ENCODE data around the gene CYSTM1. TPM values are rescaled to one million over a fixed set of nuclear protein-coding genes. Genes with fewer than 3 reads are reported as not detected.

The CYSTM1 gene
- 1,291 and 1,411 TPM in 2 replicates for polyA plus RNA-seq

GRCh38 chr5:140174465-140175366, at the start of gene CYSTM1:
CYSTM1 (plus strand) TSS chr5:140175188; CDS start chr5:140194466, 19,278 bp downstream.

GRCh38 chr5:140125637-140126036, 49.4 kb upstream of the CYSTM1 start, which contains the start of gene IGIP:
IGIP (plus strand) TSS chr5:140125937; CDS start chr5:140128477, 2,540 bp downstream.

Other genes with a start within 250 kb of the CYSTM1 start
- gene NRG2, start 131.9 kb upstream of the CYSTM1 start, polyA plus RNA-seq: 0.38 and 0.73 TPM in 2 replicates
- gene PURA, start 61.1 kb upstream of the CYSTM1 start, polyA plus RNA-seq: 18.9 and 19.3 TPM in 2 replicates
- gene IGIP, start 49.3 kb upstream of the CYSTM1 start, polyA plus RNA-seq: 22.9 and 34.7 TPM in 2 replicates
- gene PFDN1, start 127.9 kb downstream of the CYSTM1 start, polyA plus RNA-seq: 168 and 172 TPM in 2 replicates
- gene HBEGF, start 171.4 kb downstream of the CYSTM1 start, polyA plus RNA-seq: 4.3 and 4.9 TPM in 2 replicates
- 0.11 TPM in 1 of 2 replicates, not detected in the other for gene SLC4A9, start 185.0 kb downstream of the CYSTM1 start, polyA plus RNA-seq
- gene ANKHD1, start 226.6 kb downstream of the CYSTM1 start, polyA plus RNA-seq: 42.8 TPM in 2 replicates

Data from Purkinje cell (primary cell).